ENCODE results near the gene MLIP.

DNA sequence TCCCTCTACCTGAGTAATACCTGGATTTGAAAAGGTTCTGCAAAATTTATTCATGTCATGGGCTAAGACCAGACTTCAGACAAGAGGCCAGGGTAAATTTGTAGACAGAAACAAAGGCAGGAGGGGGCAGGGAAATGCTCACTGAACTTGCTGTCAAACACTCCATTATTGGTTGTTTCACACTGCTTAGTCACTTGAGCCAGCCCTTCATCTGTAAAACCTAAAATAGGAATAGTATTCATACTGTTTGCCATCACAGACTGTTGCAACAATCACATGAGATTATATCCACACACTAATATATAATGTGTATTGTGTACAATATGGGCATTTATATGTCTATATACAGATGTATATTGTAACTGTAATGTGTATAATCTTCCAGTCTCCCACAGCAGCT, 190.5 kb downstream of the MLIP start:
- TF ChIP-seq POLR2A (IDR thresholded peaks at IDR 0.05; ENCODE audit: low read depth, low read length) (no peak), POLR2AphosphoS5 (IDR thresholded peaks at IDR 0.05; ENCODE audit: low read depth, low read length) (no peak), TAF1 (IDR thresholded peaks at IDR 0.05; ENCODE audit: borderline replicate concordance, low read depth, low read length) (no peak)

Measured in GM12892 (cell line).